Measurements from ENCODE around the gene PCDHGB6. TPM values are rescaled to one million over a fixed set of nuclear protein-coding genes. Genes with fewer than 3 reads are reported as not detected.

The PCDHGB6 gene
- total and polyA plus RNA-seq, 2 donors from 2014 or later = 0.22 to 7.5 TPM

DNA sequence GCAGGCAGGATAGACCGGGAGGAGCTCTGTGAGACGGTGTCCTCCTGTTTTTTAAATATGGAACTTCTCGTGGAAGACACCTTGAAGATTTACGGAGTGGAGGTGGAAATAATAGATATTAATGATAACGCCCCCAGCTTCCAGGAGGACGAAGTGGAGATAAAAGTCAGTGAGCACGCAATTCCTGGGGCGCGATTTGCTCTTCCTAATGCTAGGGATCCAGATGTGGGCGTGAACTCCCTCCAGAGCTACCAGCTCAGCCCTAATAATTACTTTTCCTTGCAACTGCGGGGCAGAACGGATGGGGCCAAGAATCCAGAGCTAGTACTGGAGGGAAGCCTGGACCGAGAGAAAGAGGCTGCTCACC, 13.7 kb downstream of the PCDHGB6 start:
- no peak for FAIRE-seq
- TF ChIP-seq, protein P1, sequence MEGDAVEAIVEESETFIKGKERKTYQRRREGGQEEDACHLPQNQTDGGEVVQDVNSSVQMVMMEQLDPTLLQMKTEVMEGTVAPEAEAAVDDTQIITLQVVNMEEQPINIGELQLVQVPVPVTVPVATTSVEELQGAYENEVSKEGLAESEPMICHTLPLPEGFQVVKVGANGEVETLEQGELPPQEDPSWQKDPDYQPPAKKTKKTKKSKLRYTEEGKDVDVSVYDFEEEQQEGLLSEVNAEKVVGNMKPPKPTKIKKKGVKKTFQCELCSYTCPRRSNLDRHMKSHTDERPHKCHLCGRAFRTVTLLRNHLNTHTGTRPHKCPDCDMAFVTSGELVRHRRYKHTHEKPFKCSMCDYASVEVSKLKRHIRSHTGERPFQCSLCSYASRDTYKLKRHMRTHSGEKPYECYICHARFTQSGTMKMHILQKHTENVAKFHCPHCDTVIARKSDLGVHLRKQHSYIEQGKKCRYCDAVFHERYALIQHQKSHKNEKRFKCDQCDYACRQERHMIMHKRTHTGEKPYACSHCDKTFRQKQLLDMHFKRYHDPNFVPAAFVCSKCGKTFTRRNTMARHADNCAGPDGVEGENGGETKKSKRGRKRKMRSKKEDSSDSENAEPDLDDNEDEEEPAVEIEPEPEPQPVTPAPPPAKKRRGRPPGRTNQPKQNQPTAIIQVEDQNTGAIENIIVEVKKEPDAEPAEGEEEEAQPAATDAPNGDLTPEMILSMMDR (IDR thresholded peaks at IDR 0.05; ENCODE audit: borderline replicate concordance, extremely low read depth, insufficient read depth) = no peak
- Histone ChIP-seq H3K27ac (ENCODE audit: low read depth in 2 of 2, low read length in 2 of 2) (no peak overlapping the region), H3K4me3 (ENCODE audit: low read length in 3 of 3) (peak overlapping the region in 2 of 3 donors; percentile 14 to 15), H3K9ac (ENCODE audit: low read length in 3 of 3) (no peak overlapping the region), H3K27me3 (ENCODE audit: control insufficient read depth, insufficient read depth, low read length) (no peaks in the 10 kb centered on the region), H3K4me1 (ENCODE audit: control insufficient read depth in 2 of 3, insufficient read depth in 2 of 3, low read depth in 1 of 3, low read length in 3 of 3) (no peaks in the 10 kb centered on the region), H3K36me3 (ENCODE audit: control insufficient read depth in 2 of 3, insufficient read depth in 3 of 3, low read length in 3 of 3) (no peaks in the 10 kb centered on the region), H3K9me3 (ENCODE audit: control insufficient read depth in 2 of 3, insufficient read depth in 1 of 3, low read length in 3 of 3) (peaks cover 7 to 79% (median 45%) of the 10 kb centered on the region in 3 donors)
- DNase-seq = no peak
- intact Hi-C loops (cut with DNase I) = no loop called here

DNA sequence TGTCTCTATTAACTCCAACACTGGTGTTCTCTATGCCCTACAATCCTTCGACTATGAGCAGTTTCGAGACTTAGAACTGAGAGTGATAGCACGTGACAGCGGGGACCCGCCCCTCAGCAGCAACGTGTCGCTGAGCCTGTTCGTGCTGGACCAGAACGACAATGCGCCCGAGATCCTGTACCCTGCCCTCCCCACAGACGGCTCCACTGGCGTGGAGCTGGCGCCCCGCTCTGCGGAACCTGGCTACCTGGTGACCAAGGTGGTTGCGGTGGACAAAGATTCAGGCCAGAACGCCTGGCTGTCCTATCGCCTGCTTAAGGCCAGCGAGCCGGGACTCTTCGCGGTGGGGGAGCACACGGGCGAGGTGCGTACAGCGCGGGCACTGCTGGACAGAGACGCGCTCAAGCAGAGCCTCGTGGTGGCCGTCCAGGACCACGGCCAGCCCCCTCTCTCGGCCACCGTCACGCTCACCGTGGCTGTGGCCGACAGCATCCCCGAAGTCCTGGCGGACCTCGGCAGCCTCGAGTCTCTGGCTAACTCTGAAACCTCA, 15.0 kb downstream of the PCDHGB6 start:
- H3K9ac ChIP-seq (ENCODE audit: low read length in 3 of 3) = no peak overlapping the region
- no peak overlapping the region for H3K27ac ChIP-seq (ENCODE audit: low read depth in 2 of 2, low read length in 2 of 2)
- H3K27me3 ChIP-seq (ENCODE audit: control insufficient read depth, insufficient read depth, low read length) = no peaks in the 10 kb centered on the region
- H3K9me3 ChIP-seq (ENCODE audit: control insufficient read depth in 2 of 3, insufficient read depth in 1 of 3, low read length in 3 of 3) = peaks cover 9 to 92% (median 53%) of the 10 kb centered on the region in 3 donors
- no peak overlapping the region for H3K4me3 ChIP-seq (ENCODE audit: low read length in 3 of 3)
- no peak for DNase-seq
- intact Hi-C loops (cut with DNase I) = no loop called here
- no peaks in the 10 kb centered on the region for H3K4me1 ChIP-seq (ENCODE audit: control insufficient read depth in 2 of 3, insufficient read depth in 2 of 3, low read depth in 1 of 3, low read length in 3 of 3)
- TF ChIP-seq, protein P1 (IDR thresholded peaks at IDR 0.05; ENCODE audit: borderline replicate concordance, extremely low read depth, insufficient read depth) = no peak
- H3K36me3 ChIP-seq (ENCODE audit: control insufficient read depth in 2 of 3, insufficient read depth in 3 of 3, low read length in 3 of 3) = no peaks in the 10 kb centered on the region
- FAIRE-seq = no peak

DNA sequence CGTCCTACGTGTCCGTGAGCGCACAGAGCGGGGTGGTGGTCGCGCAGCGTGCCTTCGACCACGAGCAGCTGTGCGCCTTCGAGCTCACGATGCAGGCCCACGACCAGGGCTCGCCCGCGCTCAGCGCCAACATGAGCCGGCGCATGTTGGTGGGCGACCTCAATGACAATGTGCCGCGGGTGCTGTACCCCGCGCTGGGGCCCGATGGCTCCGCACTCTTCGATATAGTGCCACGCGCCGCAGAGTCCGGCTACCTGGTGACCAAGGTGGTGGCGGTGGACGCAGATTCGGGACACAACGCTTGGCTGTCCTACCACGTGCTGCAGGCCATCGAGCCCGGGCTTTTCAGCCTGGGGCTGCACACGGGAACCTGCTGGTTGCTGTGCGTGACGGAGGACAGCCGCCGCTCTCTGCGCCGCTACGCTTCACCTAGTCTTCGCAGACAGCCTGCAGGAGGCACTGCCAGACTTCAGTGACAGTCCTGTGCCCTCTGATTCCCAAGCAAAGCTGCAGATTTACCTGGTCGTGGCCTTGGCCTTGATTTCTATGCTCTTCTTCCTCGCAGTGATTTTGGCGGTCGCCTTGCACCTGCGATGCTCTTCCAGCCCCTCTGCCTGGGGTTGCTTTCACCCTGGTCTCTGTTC, 20.1 kb downstream of the PCDHGB6 start:
- Histone ChIP-seq H3K27ac (ENCODE audit: low read depth in 2 of 2, low read length in 2 of 2) (no peak overlapping the region), H3K9ac (ENCODE audit: low read length in 3 of 3) (no peak overlapping the region), H3K4me3 (ENCODE audit: low read length in 3 of 3) (peak overlapping the region in 1 of 3 donors; percentile 19), H3K9me3 (ENCODE audit: control insufficient read depth in 2 of 3, insufficient read depth in 1 of 3, low read length in 3 of 3) (peaks cover 7 to 79% (median 33%) of the 10 kb centered on the region in 3 donors), H3K27me3 (ENCODE audit: control insufficient read depth, insufficient read depth, low read length) (no peaks in the 10 kb centered on the region), H3K36me3 (ENCODE audit: control insufficient read depth in 2 of 3, insufficient read depth in 3 of 3, low read length in 3 of 3) (no peaks in the 10 kb centered on the region), H3K4me1 (ENCODE audit: control insufficient read depth in 2 of 3, insufficient read depth in 2 of 3, low read depth in 1 of 3, low read length in 3 of 3) (no peaks in the 10 kb centered on the region)
- intact Hi-C loops (cut with DNase I) = no loop called here
- FAIRE-seq (no peak), DNase-seq (no peak)
- TF ChIP-seq, protein P1 (IDR thresholded peaks at IDR 0.05; ENCODE audit: borderline replicate concordance, extremely low read depth, insufficient read depth) = no peak

All from kidney (tissue), 14 donors.